Measurements from ENCODE around the gene GRB2.

DNA sequence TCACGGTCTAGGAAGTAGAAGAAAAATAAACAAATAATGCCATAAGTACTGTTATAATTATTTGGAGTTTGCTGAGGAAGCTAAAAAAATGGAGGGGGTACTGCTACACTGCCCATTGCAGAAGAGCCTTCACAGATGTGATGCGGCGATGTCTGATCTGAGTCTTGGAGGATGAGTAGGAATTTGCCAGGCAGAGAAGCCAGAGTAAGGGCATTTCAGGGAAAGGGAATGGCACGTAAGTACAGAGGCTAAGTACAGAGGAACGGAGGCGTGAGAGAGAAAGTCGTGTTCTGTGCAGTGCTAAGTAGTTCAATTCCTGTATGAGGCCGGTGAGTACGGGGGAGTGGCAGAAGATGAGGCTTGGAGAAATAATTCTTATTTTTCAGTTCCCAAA is 741 bp upstream of the GRB2 start:
- TF ChIP-seq, protein P1, sequence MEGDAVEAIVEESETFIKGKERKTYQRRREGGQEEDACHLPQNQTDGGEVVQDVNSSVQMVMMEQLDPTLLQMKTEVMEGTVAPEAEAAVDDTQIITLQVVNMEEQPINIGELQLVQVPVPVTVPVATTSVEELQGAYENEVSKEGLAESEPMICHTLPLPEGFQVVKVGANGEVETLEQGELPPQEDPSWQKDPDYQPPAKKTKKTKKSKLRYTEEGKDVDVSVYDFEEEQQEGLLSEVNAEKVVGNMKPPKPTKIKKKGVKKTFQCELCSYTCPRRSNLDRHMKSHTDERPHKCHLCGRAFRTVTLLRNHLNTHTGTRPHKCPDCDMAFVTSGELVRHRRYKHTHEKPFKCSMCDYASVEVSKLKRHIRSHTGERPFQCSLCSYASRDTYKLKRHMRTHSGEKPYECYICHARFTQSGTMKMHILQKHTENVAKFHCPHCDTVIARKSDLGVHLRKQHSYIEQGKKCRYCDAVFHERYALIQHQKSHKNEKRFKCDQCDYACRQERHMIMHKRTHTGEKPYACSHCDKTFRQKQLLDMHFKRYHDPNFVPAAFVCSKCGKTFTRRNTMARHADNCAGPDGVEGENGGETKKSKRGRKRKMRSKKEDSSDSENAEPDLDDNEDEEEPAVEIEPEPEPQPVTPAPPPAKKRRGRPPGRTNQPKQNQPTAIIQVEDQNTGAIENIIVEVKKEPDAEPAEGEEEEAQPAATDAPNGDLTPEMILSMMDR (IDR thresholded peaks at IDR 0.05; ENCODE audit: low read depth, low read length) = no peak
- no peak for TF ChIP-seq EZH2phosphoT487 (IDR thresholded peaks at IDR 0.05; ENCODE audit: low read depth)
